Fibroblast of lung (primary cell): Measurements from ENCODE around the gene GFER.

Experiments used
- EZH2 ChIP-seq: IDR thresholded peaks from 2 replicates; pipeline ENCODE4 v1.5.1; 2012; ENCODE audit warnings: low read length, control low read depth, mild to moderate bottlenecking; ENCODE audit errors: missing control alignments
- TF ChIP-seq, protein P1 (sequence below), 2 donors: IDR thresholded peaks in 1 of 2; conservative IDR thresholded peaks in 1 of 2; 1 replicate in 1 of 2; 2 replicates in 1 of 2; pipeline ENCODE4 v1.5.1; 2011 to 2012; ENCODE audit warnings: low read length in 2 of 2, control low read depth in 1 of 2, inconsistent platforms in 1 of 2, low read depth in 1 of 2, mild to moderate bottlenecking in 1 of 2

DNA sequence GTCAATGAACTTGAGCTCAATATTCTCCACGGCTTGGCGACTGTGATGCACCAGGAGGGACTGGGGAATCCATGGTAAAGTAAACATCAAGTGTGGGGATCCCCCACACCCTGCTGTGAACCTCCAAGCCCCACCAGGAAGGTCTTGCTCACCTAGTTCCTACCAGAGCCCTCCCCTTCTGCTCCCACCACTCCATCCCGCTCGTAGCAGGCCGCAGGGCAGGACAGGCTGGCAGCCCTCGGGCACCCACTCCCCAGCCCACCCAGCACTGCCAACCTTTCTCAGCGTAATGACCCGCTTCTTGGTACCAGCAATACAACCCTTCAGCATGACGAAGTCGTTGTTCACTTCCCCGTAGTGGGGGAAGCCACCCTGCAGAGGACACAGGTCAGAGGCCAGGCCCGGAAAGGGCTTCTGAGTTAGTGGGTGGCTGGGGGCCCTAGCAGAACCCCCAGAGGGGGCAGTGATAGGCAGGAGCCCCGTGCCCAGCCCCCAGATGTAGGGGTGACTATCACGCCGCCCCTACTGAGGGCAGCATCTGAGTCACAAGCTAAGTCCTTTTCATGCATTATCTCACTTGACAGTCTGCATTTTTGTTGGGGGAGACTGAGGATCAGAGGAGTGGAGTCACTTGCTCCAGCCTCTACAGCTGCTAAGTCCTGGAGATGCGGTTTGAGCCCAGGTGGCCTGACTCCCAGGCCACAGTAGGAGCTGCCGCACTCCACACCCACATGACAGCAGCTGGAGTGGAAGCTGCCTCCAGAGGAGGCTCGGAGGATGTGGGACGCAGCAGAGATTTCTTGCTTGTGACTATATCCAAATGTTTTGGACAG lies 38.2 kb upstream of the GFER start:
- TF ChIP-seq, protein P1, sequence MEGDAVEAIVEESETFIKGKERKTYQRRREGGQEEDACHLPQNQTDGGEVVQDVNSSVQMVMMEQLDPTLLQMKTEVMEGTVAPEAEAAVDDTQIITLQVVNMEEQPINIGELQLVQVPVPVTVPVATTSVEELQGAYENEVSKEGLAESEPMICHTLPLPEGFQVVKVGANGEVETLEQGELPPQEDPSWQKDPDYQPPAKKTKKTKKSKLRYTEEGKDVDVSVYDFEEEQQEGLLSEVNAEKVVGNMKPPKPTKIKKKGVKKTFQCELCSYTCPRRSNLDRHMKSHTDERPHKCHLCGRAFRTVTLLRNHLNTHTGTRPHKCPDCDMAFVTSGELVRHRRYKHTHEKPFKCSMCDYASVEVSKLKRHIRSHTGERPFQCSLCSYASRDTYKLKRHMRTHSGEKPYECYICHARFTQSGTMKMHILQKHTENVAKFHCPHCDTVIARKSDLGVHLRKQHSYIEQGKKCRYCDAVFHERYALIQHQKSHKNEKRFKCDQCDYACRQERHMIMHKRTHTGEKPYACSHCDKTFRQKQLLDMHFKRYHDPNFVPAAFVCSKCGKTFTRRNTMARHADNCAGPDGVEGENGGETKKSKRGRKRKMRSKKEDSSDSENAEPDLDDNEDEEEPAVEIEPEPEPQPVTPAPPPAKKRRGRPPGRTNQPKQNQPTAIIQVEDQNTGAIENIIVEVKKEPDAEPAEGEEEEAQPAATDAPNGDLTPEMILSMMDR (conservative IDR thresholded peaks at IDR 0.05 in 1 of 2, IDR thresholded peaks at IDR 0.05 in 1 of 2; ENCODE audit: low read depth in 1 of 2, low read length in 2 of 2): no peak
- no peak for TF ChIP-seq EZH2
